Skeletal muscle cell (primary cell): ENCODE results near the gene PPP1R12B.
A peak's percentile ranks its signal among the peaks of the same experiment; 100 is the strongest.
"Not testable (repeated sequence)": the region's sequence is repeated elsewhere in the genome, so short reads cannot be mapped to it uniquely, and the experiment has no call there.

Experiments
- DNase-seq: peaks from one replicate; pipeline ENCODE4 v3.0.0-alpha.2; 2010; ENCODE audit warnings: low read depth
- H3K4me3 ChIP-seq: 2 replicates; pipeline ENCODE4 v1.5.1; 2011; ENCODE audit warnings: low read depth, mild to moderate bottlenecking, control low read depth, low read length, moderate library complexity

The PPP1R12B gene

DNA sequence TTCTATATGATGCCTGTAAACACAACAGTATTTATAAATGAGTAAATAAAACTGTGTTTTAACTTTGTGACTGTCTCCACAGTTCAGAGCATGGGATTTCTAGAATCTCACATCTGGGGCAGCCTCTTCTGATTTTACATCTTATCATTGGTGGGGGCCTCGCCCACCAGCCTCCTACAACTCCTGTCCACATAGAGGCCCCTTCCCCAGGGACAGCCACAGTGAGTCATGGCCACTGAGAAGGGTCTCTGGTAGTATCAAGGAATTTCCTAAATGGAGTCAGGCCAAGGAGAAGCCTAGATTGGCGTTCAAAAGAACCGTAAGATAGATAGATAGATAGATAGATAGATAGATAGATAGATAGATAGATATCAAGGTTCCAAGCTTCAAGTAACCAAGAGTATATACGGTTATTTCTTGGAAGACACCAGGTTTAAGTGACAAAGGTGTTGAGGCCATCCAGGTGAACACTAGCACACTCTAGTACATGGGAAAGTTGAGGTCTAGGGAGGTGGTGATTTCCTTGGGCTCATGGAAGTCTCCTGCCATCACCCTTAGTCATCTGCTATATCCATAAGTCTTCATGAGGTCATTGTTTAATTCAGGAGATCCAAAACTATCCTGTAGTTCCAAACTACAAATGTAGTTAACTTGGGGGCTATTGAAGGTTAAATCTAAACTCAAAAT is 240.1 kb downstream of the PPP1R12B start:
- no peak for DNase-seq
- H3K4me3 ChIP-seq: no peak overlapping the region

- H3K4me3 ChIP-seq: no peak overlapping the region
- DNase-seq: peak; percentile 97
These were observed 240.9 kb downstream of the PPP1R12B start for GRCh38 chr1:202589190-202589930.

DNA sequence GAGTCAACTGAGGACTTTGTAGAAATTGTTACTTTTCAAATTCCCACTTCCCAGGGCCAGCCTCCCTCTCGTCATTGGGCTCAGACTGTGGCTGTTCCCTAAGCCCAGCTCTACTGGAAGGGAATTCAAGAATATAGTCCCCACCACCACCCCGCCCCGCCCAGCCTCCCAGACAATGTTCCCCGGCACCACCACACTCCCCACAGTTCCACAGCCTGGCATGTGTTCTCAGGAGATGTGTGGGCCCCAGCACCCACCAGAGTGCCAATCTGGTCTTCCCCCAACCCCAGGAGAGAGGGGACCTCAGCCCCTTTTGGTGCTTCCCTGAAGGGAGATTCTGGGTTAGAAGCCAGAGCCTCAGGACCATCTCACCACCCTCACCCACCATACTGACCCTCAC is 241.6 kb downstream of the PPP1R12B start:
- DNase-seq: no peak

GRCh38 chr1:202590975-202591411 is 242.5 kb downstream of the PPP1R12B start:
- no peak for DNase-seq
- no peak overlapping the region for H3K4me3 ChIP-seq

More for the DNA sequence above, 241.6 kb downstream of the PPP1R12B start:
- no peak overlapping the region for H3K4me3 ChIP-seq

GRCh38 chr1:202591515-202591914 is 243.0 kb downstream of the PPP1R12B start:
- H3K4me3 ChIP-seq: no peak overlapping the region

DNA sequence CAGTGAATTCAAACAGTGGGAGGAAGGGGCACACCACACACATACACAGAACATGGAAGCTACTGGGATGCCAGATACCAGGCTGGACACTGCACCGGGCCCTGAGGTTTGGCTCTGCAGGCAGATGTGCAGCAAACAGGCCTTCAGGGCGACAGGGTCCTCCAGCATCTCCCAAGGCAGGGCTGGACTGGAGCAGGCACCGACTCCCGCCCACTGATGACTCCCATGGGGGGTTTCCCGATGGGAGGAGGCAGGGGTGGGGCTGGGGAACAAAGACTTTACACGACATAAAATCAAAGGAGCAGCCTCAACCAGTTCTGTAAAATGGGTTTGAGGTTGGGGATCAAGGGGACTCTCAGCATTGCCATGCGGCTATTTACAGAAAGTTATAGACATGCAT is 243.6 kb downstream of the PPP1R12B start:
- H3K4me3 ChIP-seq: no peak overlapping the region
- no peak for DNase-seq

More at GRCh38 chr1:202591515-202591914, 243.0 kb downstream of the PPP1R12B start:
- DNase-seq: no peak

GRCh38 chr1:202593845-202594244 is 245.3 kb downstream of the PPP1R12B start:
- DNase-seq: no peak
- H3K4me3 ChIP-seq: no peak overlapping the region

GRCh38 chr1:202596638-202597037 is 248.1 kb downstream of the PPP1R12B start:
- H3K4me3 ChIP-seq: no peak overlapping the region
- DNase-seq: no peak

GRCh38 chr1:202597090-202597761 is 248.7 kb downstream of the PPP1R12B start:
- H3K4me3 ChIP-seq: no peak overlapping the region
- no peak for DNase-seq

DNA sequence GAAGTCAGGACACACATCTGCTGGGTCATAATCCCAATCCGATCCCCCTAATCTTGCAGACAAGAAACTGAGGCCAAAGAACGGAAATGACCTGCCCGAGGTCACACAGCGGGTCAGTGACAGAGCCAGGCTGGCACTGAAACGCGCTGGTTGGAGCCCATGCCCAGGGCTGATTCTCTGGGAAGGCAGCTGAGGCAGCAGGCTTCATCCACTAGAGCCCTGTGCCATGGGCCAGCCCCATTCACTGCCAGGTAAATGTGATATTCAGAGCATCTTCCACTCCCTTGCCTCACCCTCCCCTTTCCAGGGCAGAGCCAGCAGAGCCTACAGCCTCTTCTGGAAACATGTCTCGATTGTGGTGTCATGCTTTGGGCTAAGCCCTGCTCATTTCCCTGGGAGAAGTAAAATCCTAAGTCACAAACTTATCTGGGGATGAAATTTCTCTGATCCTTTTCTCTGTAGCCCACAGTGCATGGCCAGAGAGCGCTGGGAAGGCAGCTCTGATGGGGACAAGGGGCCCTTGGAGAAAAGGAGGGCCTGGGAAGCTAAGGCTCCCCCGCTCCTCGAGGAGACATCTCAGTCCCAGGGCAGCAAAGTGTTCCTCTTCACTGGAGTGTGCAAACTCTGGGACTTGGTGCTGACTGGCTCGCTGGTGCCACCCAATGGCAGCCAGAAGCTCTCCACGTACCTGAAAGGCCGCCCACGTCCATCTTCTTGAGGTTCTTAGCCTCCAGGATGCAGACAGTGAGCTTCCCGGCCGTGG is 251.4 kb downstream of the PPP1R12B start:
- H3K4me3 ChIP-seq: no peak overlapping the region
- no peak for DNase-seq

DNA sequence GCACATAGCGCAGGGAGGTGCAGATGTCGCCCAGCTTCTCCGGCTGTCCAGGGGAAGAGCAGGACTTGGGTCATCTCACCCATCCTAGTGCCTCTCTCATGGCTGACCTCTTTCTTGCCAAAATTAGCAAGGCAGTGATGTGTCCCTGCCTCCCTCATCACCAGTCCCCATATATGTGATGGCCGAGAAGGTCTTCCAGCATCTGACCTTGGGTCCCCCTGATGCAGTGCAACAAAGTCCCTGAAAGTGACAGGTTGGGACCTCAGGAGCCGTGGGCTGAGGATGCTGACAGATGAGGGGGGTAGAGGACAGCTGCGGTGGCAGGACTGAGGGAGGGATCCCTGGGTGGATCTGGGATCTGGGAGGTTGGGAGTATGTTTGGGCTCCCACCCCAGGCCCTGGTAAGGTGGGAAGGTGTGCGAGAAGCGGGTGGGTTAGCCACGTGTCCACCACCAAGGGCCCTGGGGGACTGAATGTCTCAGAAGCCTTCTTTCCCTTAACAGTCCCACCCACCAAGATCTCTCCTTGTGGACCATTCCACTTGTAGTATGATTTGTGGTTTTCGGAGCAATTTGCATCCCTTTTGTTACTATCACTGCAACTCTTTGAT is 252.0 kb downstream of the PPP1R12B start:
- no peak for DNase-seq
- H3K4me3 ChIP-seq: no peak overlapping the region

GRCh38 chr1:202603435-202603834 is 254.9 kb downstream of the PPP1R12B start:
- no peak overlapping the region for H3K4me3 ChIP-seq
- no peak for DNase-seq

GRCh38 chr1:202605515-202605914 is 257.0 kb downstream of the PPP1R12B start:
- no peak overlapping the region for H3K4me3 ChIP-seq
- no peak for DNase-seq

DNA sequence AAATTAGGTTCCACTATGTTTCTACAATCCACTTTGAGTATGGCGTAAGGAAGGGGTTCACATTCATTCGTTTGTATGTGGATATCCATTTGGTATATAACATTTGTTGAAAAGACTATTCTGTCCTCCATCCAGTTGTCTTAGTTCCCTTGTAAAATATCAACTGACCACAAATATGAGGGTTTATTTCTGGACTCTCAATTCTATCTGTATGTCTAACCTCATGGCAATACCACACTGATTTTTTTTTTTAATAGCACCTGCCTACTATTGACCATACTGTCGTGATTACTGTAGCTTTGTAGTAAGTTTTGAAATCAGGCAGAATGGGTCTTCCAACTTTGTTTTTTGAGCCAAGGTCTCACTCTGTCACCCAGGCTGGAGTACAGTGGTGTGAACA is 263.5 kb downstream of the PPP1R12B start:
- not testable (repeated sequence) for DNase-seq, H3K4me3 ChIP-seq

GRCh38 chr1:202613571-202613970 is 265.1 kb downstream of the PPP1R12B start:
- no peak for DNase-seq
- no peak overlapping the region for H3K4me3 ChIP-seq

DNA sequence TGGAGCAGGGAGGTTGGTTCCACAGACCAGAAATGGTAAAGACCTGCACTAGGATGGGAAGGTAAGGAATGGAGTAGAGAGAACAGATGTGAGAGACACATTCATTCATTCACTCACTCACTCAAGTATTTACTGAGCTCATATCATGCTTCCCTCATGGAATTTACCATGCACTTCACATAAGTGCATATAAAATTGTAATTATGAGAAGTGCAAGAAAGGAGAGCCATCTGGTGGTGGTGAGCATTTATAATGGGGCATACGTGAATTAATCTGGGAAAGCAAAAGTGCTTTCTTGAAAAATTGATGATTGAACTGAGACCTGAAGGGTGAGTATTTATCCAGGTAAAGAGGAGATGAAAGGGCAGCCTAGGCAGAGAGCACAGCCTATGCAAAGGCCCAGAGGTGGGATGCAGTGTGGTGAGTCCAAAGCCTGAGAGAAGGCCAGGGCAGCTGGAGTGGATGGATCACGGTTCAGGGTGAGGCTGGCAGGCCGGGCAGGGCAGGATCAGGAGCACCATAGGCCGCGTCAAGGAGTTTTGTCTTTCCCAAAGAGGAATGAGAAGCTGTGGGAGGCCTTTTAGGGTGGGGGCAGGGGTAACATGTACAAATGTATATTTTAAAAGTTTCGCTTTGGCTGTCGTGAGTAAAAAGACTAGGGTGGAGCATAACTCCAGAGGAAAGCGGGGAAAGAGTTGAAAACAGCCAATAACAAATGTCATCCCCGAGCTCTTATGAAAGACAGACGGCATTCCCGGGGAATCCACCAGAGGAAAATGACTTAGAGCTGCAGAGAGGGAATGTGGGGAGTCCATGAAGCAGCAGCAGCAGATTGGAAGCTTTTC is 266.1 kb downstream of the PPP1R12B start:
- not testable (repeated sequence) for DNase-seq, H3K4me3 ChIP-seq

DNA sequence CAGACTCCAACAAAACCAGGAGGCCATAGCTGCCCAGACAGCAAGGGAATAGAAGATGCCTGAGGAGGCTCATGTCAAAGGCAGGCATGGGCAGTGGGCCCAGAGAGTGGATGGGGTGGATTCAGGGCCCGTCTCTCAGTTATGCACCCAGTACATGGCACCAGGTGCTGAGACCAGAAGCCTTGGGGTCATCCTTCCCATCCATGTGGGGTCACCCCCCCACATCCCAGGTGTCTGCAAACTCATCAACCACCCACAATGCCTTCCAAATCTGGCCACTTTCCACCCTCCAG is 266.7 kb downstream of the PPP1R12B start:
- not testable (repeated sequence) for DNase-seq, H3K4me3 ChIP-seq

DNA sequence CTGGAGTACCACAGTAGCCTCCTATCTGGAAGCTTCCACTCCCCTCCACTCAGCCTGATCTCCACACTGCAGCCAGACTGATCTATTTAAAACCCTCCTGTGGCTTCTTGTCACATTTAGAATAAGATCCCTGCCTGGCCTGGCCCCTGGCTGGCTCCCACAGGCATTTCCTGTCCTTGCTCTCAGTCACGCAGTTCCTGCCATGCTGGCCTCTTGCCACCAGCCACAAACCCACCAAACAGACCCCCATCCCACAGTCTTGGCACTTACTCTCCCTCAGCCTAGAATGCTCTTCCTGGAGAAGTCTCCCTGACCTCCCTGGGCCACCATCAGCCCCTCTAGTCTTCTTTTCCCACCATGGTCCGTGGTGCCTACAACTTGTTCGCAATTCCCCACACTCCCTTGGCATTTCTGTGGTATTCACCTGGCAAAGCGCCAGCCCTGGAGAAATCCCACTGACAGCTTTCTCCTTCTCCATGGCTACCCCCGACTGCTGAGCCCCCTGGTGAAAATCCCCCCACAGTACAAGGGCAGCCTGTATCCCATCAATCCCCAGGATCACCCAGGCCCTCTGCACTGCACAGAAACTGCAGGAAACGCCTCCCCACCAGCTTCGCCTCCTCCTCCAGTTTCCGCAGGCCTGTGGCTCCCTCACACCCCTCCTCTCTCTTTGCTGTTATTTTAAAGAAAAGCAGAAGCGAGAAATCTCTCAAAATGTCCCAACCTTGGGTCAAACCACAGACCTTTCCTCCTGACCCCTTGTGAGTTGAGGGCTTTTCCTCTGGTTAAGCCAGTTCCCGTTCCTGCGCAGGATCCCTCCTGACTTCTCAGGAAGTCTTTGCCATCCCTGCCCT is 267.2 kb downstream of the PPP1R12B start:
- DNase-seq: no peak
- H3K4me3 ChIP-seq: no peak overlapping the region
